Activated CD8-positive, alpha-beta memory T cell treated with anti-CD3 and anti-CD28 coated beads, Interleukin-2, amount 50 U/mL, for 1 hour (primary cell): ENCODE data around the gene COL4A5.
"Not testable (repeated sequence)": the region's sequence is repeated elsewhere in the genome, so short reads cannot be mapped to it uniquely, and the experiment has no call there.

Source experiments
- DNase-seq: peaks from one replicate; pipeline ENCODE4 v3.0.0-alpha.2; 2020; ENCODE audit errors: extremely low read depth

COL4A5 gene

DNA sequence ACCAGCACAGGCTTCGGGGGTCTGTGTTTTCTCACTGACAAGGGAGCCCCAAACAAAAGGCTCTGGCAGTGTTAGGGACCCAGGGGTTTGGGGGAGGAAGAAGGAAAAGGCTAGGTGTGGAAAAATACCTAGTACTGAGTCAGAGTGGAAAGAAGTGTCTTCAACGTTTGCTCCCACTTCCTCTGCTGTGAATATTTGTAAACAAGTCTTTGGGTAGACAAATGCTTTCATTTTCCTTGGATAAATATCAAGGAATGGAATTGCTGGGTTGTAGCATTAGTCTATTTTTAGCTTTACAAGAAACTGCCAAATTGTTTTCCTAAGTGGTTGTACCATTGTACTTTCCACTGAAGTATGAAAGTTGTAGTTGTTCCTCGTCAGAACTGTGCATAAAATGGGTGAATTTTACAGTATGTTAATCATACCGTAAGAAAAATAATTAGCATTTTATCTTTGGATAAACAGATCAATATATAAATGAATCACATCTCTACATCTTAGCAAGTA lies 17.4 kb downstream of the COL4A5 start:
- DNase-seq = no peak

DNA sequence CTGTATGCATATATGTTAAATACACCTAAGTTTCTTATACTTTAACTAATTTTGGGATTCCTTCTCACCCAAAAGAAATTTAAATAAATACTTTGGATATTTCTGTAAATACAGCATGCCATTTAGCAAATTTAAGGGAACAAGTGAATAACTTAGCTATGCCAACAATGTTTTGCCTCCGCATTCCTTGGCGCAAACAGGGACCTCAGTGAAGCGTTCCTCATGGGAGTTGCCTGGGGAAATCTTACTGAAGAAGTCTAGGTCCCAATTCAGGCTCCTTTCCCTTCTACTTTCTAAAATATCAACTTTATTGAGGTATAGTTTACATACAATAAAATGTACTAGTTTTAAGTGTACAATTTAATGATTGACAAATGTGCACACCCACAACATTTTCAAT lies 25.0 kb downstream of the COL4A5 start:
- DNase-seq = no peak

DNA sequence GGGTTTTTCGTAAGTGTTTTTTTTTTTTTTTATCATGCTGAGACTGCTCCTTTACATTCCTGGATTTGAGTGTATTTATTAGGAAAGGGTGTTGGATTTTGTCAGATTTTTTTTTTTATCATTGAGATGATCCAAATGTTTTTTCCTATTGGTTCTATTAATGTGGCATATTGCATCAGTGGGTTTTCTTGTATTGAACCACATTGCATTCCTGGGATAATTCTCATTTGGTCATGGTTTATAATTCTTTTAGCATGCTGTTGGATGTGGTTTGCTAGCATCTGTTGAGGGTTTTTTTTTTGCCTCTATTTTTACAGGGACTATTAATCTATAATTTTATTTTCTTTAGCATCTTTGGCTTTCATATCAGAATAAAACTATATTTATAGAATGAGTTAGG lies 28.8 kb downstream of the COL4A5 start:
- DNase-seq = no peak

DNA sequence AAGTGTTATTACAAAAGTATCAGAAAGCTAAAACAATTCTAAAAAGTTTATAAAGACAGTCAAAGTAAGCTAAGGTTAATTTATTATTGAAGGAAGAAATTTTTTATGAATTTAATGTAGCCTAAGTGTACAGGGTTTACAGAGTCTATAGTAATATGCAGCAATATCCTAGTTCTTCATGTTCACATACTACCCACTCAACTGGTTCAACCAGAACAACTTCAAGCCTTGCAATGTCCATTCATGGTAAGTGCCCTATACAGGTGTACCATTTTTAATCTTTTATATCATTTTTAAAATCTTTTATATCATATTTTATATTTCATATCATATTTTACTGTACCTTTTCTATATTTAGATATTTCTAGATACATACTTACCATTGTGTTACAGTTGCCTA lies 34.3 kb downstream of the COL4A5 start:
- DNase-seq = no peak

DNA sequence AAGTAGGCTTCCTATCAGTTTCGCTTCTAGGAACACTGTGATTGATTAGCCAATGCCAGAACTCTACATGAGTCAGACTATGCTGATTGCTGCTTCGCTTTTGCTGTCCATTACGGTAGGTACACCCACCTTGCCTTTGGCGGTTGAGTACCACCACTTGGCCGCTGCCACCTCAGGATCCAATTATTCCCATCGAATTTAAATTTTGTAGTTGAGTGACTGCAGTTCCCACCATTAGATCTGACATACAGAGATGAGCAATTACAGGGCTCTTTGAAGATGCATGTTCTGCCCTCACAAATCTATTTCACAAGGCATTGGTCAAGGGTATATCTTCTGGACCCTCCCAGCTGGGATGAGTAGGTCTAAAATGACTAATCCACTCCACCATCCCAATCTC lies 41.9 kb downstream of the COL4A5 start:
- DNase-seq = not testable (repeated sequence)

DNA sequence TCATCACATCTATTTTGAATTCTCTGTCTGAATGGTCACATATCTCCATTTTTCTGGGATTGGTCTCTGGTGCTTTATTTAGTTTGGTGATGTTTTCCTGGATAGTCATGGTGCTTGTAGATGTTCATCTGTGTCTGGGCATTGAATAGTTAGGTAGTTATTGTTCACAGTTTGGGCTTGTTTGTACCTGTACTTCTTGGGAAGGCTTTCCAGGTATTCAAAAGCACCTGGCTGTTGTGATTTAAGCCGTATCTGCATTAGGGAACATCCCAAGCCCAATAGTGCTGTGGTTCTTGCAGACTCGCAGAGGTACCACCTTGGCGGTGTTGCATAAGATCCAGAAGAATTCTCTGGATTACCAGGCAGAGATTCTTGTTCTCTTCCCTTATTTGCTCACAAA lies 44.6 kb downstream of the COL4A5 start:
- DNase-seq = no peak

DNA sequence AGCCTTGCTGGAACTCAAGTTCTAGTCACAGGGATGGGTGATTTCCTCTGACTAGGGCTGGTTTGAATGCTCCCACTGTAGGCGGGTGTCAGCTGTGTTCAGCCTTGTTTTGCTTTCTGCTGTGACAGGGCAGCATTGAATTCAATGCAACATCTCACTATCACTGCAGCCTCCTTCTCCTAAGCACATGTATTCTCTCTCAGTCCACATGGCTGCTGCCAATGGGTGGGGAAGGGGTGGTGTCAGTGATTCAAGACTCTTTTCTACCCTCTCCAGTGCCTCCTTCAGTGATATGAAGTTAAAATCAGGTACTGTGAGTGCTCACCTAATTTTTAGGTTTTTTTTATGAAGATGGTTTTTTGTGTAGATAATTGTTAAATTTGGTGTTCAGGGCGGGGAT lies 46.3 kb downstream of the COL4A5 start:
- DNase-seq = no peak

DNA sequence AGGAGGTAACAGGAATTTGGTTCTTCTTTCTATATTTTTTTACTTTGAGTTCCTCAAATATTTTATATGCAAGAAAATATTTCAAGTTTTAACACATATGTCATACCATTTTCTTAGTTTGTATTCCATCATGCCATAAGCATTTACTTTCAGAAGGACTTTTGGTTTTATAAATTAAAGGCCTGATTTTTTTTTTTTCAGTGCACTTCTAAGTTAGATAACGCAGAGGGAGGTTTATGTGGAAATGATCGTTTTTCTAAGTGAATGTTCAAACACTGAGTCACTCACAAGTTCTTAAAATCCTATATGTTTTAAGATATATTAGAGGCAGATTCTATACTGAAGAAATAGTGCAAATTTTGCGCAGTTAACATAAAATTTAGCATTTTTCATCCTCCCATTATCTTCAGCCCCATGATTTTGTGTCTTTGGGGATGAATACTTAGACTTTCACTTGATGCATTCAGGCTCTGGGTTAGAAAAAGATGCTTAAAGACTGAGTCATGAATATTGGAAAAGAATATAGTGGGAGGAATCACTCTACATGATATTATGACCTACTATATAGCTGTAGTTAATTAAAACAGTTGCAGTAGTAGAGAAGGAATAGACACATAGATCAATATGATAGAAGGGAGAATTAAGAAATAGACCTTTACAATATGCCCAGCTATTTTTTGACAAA lies 54.9 kb downstream of the COL4A5 start:
- no peak for DNase-seq

DNA sequence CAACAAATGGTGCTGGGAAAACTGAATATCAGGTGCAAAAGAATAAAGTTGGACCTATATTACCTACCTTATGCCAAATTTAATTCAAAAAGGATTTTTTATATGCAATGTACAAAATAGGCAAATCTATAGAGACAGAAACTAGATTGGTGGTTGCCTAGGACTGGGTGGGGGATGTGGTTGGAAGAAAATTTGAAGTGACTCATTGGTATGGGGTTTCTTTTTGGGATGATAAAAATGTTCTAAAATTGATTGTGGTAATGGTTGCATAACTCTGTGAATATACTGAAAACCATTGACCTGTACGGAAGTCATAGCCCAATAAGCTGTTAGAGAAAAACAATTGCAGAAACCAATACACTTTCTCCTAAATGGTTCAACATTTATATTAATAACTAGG lies 72.1 kb downstream of the COL4A5 start:
- no peak for DNase-seq

DNA sequence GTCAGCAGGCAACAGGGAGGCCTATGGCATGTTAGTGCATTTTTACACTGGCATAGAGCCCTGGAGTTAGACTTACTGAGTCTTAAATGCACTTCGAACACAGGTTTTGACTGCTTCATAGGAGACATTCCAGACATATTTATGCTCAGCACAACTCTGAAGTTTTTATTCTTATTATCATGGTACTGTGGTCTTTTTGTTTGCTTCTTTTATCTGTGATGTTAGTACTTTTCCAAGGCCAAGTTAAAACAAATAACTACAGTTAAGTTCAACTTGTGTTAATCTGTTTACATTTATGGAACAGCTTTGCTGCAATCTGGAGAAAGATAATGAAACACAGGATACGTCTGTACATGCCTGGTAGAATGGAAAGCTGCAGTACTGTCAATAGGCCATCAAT lies 76.5 kb downstream of the COL4A5 start:
- no peak for DNase-seq

DNA sequence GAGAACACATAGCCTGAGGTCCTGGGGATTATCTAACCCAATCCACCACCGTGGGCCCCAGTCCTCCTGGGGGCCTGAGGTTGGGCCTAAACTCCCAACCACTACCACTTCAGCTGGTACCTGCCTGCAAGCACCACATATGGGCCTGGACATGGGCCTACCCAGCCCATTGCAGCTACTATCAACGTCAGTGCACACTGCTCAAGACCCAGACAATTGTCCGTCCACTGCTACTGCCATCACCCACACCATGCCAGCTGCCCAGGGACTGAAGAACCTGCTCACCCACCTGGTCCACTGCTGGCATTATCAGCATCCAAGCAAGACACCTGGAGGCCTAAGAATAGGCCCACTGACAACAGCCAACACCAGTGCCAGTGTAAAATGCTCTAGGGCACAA lies 88.1 kb downstream of the COL4A5 start:
- DNase-seq = no peak

DNA sequence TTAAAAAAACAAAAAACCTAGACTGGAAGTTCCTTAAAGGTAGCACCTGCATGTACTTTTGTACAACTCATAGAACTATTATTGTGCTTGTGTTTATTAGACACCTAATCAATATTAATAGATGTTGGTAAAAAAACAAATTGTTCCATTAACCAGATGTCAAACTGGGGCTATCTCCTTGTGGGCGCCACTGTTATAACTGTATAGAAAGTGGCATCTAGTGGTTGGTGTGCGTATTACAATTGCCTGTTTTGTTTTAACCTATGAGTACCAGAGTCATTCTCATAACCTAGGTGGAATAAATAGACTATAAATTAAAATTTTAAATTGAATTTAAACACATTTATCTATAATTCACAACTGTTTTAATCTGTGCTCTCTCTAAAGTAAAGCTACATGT lies 97.4 kb downstream of the COL4A5 start:
- DNase-seq = no peak

DNA sequence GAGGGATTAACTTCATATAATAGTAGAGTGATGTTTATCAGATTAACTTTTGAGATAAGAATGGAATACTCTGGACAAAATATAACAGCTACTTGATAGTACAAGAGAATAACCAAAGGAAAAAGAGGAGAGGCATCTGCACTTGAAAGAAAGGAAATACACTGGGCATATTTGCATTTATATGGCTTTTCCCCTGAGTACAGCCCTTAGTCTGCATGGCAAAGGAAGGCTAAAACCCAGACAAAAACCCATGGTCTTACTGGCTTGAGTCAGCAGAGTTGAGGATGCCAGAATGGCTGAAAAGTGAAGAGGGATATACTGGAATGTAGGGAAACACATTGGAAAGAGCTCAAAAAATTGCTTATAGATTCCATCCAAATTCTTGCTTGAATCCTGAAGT lies 101.6 kb downstream of the COL4A5 start:
- DNase-seq = no peak

DNA sequence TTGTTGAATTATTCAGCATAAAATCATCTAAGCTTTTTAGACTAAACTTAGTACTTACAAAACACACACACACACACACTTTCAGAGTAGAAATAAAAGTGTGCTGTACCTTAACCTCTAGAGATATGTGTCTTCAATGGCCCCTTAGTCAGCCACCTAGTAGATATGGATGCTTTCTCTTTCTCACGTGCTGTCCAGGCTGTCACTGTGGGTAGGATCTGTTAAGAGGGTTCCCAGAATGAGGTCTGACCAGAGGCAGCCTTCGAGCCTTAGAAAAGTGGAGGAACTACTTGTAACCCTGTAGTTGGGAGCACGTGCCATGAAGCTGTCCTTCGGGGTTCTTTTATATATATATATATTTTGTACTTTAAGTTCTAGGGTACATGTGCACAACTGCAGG lies 117.9 kb downstream of the COL4A5 start:
- DNase-seq = no peak

DNA sequence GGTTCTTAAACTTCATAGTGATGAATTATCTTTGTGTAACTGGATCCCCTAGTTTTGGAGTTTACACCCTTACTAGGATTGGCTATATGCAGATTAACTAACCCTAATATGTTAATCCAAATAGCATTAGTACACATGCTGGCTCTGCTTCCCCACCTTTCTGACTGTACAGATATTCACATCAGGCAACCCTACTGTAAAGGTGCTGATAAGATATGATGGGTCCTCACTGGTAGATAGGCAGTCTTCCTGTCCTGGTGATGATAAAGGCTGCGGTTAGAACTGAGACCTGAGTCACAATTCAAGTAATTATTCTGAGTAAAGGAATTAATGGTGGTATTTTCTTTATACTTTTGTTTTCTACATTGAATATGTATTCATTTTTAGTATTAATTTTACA lies 118.6 kb downstream of the COL4A5 start:
- DNase-seq = no peak

DNA sequence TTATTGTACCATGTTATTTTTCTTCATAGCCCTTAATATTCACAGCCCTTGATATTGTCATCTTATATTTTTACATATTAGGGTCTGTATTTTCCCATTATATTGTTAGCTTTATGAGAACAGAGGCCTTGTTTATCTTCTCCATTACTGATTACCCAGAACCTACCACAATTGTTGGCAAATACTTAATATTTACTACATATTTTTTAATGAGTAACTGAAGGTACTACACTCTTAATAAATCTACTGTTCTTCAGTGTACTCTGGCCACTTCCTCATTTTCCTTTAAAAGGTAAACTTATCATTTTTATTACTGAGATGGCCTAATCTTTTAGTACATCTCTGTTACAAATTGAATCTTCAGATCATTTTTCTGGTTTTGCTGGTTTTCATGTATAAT lies 133.5 kb downstream of the COL4A5 start:
- no peak for DNase-seq

DNA sequence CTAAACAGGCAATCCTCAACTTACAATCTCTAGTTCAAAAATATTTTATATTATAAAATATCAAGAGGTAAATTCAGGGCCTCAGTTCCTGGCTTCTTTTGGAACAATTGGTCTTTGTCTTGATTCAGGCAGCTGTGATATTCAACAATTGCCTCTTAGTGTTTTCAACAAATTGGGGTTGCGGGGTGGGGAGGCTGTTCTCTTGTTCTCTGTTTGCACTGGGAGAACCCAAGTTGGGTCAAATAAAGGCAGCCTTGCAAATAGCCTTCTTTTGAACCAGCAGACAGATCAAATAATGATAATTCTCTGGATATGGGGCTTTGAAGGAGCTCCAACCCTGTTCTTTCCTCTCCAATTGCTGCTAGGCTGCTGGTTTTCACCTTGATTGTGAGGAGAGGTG lies 142.5 kb downstream of the COL4A5 start:
- no peak for DNase-seq

DNA sequence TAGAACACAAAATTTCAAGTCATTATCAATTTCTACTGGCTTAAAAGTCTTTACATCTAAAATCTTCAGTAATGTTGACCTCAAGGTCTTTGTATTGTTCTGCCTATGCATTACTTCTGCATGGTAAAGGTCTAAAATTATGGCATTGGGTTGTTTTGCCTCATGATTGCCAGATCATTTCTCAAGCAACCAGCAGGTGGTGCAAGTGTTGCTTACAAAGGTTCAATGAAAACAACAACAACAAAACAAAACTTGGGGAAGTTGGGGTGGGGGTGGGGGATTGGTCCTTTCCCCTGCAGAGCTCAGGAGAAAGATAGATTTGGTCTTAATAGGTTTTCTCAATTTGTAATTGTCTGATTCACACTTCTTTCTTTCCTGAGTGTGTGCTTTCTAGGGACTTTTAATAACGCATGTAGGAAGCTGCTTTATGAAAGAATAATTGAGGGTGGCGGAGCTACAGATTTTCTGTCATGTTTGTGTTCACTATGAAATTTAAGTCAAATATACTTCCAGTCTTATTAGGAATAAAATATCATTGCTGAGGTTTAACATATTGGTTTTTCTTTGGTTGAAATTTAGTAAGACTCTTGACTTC lies 145.1 kb downstream of the COL4A5 start:
- DNase-seq = no peak

DNA sequence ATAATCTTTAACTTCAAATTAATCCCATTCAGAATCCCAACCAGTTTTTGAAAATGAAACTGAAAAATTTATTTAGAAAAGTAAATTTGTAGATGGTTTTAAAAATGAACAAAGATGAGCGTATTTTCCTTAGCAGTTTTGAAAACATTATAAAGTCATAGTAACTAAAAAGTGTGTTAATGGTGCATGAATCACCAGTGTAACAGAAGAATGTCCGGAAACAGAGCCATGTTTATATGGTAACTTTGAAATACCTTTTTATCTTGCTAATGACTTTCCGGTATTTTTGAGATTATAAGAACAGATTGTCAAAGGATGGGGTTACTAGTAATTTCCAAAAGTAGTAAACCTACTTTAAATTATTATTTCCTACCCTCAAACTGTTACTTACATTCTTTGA lies 150.9 kb downstream of the COL4A5 start:
- no peak for DNase-seq

DNA sequence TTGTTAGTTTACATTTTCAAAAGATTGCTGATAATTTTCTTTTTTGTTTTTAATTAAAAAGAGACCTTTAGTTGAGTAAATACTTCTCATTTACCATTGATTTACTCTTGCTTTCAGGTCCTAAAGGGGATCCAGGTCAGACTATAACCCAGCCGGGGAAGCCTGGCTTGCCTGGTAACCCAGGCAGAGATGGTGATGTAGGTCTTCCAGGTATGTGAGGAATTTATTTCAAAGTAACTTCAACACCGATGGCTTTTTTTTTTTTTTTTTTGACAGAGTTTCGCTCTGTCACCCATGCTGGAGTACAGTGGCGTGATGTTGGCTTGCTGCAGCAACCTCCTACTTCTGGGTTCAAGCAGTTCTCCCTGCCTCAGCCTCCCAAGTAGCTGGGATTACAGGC lies 161.6 kb downstream of the COL4A5 start:
- DNase-seq = no peak

DNA sequence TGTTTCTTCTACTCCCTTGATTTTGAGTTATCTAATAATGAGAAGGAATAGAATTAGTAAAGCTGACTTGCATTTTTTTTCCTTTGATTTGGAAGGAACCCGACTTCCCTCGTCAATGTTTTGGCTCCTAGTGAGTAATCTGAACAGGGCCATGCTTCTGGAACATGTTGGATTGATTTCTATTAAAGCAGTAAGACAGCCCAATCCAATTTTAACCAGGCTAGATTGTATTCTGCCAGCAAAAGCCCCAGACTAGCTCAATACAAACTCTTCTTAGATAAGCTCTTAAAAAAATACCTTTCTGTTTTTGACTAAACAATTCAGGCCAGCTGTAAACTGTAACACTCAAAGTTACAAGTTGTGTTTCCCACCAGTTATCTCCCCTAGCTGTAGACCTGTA lies 170.5 kb downstream of the COL4A5 start:
- no peak for DNase-seq

DNA sequence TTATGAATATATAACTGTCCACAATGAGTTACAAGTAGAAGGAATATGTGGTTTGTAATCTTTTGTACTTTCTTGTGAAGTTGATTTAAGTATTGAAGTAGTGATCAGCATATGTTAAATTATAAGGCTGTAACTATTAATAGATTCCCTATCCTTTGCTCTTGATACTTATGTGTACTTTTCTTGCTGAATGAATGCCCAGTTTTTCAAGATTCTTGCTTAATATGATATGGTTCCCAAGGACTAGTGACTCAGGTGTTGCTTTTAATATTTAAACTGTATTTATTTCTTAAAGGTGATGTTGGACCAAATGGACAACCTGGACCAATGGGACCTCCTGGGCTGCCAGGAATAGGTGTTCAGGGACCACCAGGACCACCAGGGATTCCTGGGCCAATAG lies 175.0 kb downstream of the COL4A5 start:
- DNase-seq = no peak

DNA sequence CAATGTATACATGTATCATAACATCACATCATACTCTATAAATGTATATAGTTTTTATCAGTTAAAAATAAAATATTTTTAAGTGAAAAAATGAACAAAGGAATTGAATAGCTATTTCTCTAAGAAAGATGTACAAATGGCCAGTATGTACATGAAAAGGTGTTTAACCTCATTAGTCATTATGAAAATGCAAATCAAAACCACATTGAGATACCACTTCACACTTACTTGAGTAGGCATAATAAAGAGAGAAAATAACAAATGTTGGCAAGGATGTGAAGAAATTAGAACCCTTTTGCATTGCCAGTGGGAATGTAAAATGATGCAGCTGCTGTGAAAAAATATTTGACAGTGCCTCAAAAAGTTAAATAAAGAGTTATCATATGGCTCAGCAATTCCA lies 201.2 kb downstream of the COL4A5 start:
- no peak for DNase-seq
